Activated naive CD8-positive, alpha-beta T cell treated with anti-CD3 and anti-CD28 coated beads for 36 hours (primary cell): Measurements from ENCODE around the gene KRTAP9-1. TPM values are rescaled to one million over a fixed set of nuclear protein-coding genes. Genes with fewer than 3 reads are reported as not detected.
"Not testable (repeated sequence)": the region's sequence is repeated elsewhere in the genome, so short reads cannot be mapped to it uniquely, and the experiment has no call there.

Experiments used
- DNase-seq: peaks from one replicate; pipeline ENCODE4 v3.0.0; 2021
- H3K27ac Mint-ChIP-seq: one replicate; pipeline ENCODE4 v1.8.0; 2022; ENCODE audit warnings: mild to moderate bottlenecking, moderate library complexity, mixed read lengths
- H3K27me3 Mint-ChIP-seq: one replicate; pipeline ENCODE4 v1.8.0; 2022; ENCODE audit warnings: mild to moderate bottlenecking, mixed read lengths
- H3K36me3 Mint-ChIP-seq: one replicate; pipeline ENCODE4 v1.8.0; 2021; ENCODE audit warnings: mild to moderate bottlenecking, mixed read lengths
- H3K4me1 Mint-ChIP-seq: one replicate; pipeline ENCODE4 v1.8.0; 2021; ENCODE audit warnings: mixed read lengths
- H3K4me3 Mint-ChIP-seq: one replicate; pipeline ENCODE4 v1.8.0; 2022; ENCODE audit warnings: mild to moderate bottlenecking, moderate library complexity, mixed read lengths
- H3K9me3 Mint-ChIP-seq: one replicate; pipeline ENCODE4 v1.8.0; 2022; ENCODE audit warnings: mixed read lengths
- total RNA-seq, 2 experiments: library from RNA; stranded (reverse); gene quantifications; one replicate each; pipeline ENCODE4 v1.2.3, GENCODE V29; 2021

KRTAP9-1 gene
- total RNA-seq: not detected

- not testable (repeated sequence) for H3K9me3 Mint-ChIP-seq, DNase-seq, H3K36me3 Mint-ChIP-seq, H3K4me3 Mint-ChIP-seq, H3K4me1 Mint-ChIP-seq, H3K27ac Mint-ChIP-seq, H3K27me3 Mint-ChIP-seq
These were observed at the start of gene KRTAP9-1 for GRCh38 chr17:41189837-41190318. Gene KRTAP9-1 (plus strand): TSS chr17:41189887. CDS start chr17:41189887, 0 bp downstream.

GRCh38 chr17:41140360-41141131 is 49.1 kb upstream of the KRTAP9-1 start, which contains the start of gene KRTAP4-6:
Gene KRTAP4-6 (minus strand): TSS chr17:41140544. CDS start chr17:41140487, 57 bp downstream.
- H3K27ac Mint-ChIP-seq: no peak within 1 kb of the TSS

GRCh38 chr17:41141361-41141760 is 48.3 kb upstream of the KRTAP9-1 start:
- no peaks in the 10 kb centered on the region for H3K4me1 Mint-ChIP-seq
- no peak for DNase-seq
- peaks cover 7% of the 10 kb centered on the region for H3K36me3 Mint-ChIP-seq
- no peak overlapping the region for H3K4me3 Mint-ChIP-seq
- no peaks in the 10 kb centered on the region for H3K27me3 Mint-ChIP-seq
- no peak overlapping the region for H3K27ac Mint-ChIP-seq
- H3K9me3 Mint-ChIP-seq: peaks cover 32% of the 10 kb centered on the region

More at GRCh38 chr17:41140360-41141131, 49.1 kb upstream of the KRTAP9-1 start, which contains the start of gene KRTAP4-6:
- Mint-ChIP-seq H3K9me3 (peaks cover 33% of the 10 kb centered on the region), H3K36me3 (peaks cover 7% of the 10 kb centered on the region), H3K27me3 (no peaks in the 10 kb centered on the region), H3K4me3 (no peak within 1 kb of the TSS), H3K4me1 (no peaks in the 10 kb centered on the region)
- DNase-seq: no peak

DNA sequence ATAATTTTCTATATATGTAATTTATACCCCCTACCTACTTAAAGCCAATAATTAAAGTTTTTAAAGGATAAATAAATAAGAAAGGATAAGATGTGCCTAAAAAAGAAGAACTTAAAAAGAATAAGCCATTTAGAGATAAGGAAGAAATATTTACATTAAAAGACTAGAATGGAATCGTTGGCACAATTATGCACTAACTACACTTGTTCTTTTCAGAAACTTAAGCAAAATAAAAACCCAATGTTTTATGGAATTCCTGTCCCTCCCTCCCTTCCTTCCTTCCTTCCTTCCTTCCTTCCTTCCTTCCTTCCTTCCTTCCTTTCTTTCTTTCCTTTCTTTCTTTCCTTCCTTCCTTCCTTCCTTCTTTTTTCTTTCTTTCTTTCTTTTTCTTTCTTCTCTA is 44.8 kb upstream of the KRTAP9-1 start:
- H3K27ac Mint-ChIP-seq: no peak overlapping the region
- H3K27me3 Mint-ChIP-seq: no peaks in the 10 kb centered on the region
- peaks cover 23% of the 10 kb centered on the region for H3K9me3 Mint-ChIP-seq
- peaks cover 4% of the 10 kb centered on the region for H3K36me3 Mint-ChIP-seq
- H3K4me3 Mint-ChIP-seq: no peak overlapping the region
- no peak for DNase-seq
- H3K4me1 Mint-ChIP-seq: no peaks in the 10 kb centered on the region

DNA sequence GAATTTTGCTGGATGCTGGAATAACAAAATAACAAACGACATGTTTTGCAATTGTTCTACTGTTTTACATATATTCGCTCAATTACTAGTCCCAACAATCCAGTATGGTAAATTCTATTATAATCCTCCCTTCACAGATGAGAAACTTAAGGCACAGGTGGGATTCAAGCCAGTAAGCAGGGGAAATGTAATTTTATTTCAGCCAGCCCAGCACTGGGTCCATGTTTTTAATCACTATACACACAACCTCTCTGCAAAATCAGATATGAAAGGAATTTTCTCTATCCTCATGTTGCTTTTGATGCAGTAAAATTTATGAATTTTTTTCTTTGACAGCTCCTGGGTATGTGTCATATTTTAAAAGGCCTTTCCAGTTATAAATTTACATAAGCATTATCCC is 44.4 kb upstream of the KRTAP9-1 start:
- no peak overlapping the region for H3K4me3 Mint-ChIP-seq
- H3K36me3 Mint-ChIP-seq: peaks cover 4% of the 10 kb centered on the region
- peaks cover 23% of the 10 kb centered on the region for H3K9me3 Mint-ChIP-seq
- H3K27ac Mint-ChIP-seq: no peak overlapping the region
- DNase-seq: no peak
- H3K27me3 Mint-ChIP-seq: no peaks in the 10 kb centered on the region
- H3K4me1 Mint-ChIP-seq: no peaks in the 10 kb centered on the region

DNA sequence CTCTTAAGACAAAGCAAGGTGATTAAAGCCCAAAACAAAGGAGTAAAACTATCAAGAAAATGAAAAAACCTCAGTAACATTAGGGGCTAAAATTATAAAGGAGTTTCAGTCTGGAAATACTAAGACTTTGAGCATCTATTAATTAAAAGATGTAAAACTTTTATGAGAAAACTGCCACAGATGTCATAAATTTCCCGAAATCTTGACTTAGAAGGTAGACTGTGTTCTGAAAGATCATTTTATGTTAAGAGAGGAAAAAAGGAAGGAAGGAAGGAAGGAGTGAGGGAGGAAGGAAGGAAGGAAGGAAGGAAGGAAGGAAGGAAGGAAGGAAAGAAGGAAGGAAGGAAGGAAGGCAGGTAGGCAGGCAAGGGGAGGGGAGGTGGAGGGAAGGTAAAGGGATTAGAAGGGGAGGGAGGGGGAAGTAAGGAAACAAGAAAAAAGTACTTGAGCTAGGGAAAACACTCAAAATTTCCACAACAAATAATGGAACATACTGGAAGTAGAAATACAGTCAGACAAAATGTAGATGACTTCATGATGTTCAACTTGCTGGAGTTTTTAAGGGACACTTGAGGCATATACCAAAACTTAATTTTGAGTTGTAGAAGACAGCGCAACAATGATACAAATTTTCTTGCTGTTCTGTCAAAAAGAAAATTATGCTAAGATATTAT is 42.0 kb upstream of the KRTAP9-1 start:
- DNase-seq: no peak
- peaks cover 4% of the 10 kb centered on the region for H3K36me3 Mint-ChIP-seq
- no peaks in the 10 kb centered on the region for H3K4me1 Mint-ChIP-seq
- no peak overlapping the region for H3K4me3 Mint-ChIP-seq
- H3K27me3 Mint-ChIP-seq: no peaks in the 10 kb centered on the region
- no peak overlapping the region for H3K27ac Mint-ChIP-seq
- peaks cover 11% of the 10 kb centered on the region for H3K9me3 Mint-ChIP-seq

- not testable (repeated sequence) for H3K4me3 Mint-ChIP-seq, H3K36me3 Mint-ChIP-seq, H3K27ac Mint-ChIP-seq, H3K4me1 Mint-ChIP-seq, H3K9me3 Mint-ChIP-seq, DNase-seq, H3K27me3 Mint-ChIP-seq
These were observed 40.6 kb upstream of the KRTAP9-1 start for GRCh38 chr17:41148971-41149651.

- Mint-ChIP-seq H3K27me3 (no peaks in the 10 kb centered on the region), H3K4me3 (no peak within 1 kb of the TSS), H3K9me3 (peaks cover 1% of the 10 kb centered on the region), H3K4me1 (no peaks in the 10 kb centered on the region), H3K27ac (no peak within 1 kb of the TSS), H3K36me3 (no peaks in the 10 kb centered on the region)
- no peak for DNase-seq
These were observed 40.1 kb upstream of the KRTAP9-1 start, which contains the start of gene KRTAP4-5 for GRCh38 chr17:41149652-41149985. Gene KRTAP4-5 (minus strand): TSS chr17:41149825. CDS start chr17:41149767, 58 bp downstream.

GRCh38 chr17:41150026-41150425 is 39.7 kb upstream of the KRTAP9-1 start:
- Mint-ChIP-seq H3K27me3 (no peaks in the 10 kb centered on the region), H3K4me1 (no peaks in the 10 kb centered on the region), H3K27ac (no peak overlapping the region), H3K4me3 (no peak overlapping the region), H3K9me3 (peaks cover 1% of the 10 kb centered on the region), H3K36me3 (no peaks in the 10 kb centered on the region)
- DNase-seq: no peak

- Mint-ChIP-seq H3K36me3 (no peaks in the 10 kb centered on the region), H3K27me3 (no peaks in the 10 kb centered on the region), H3K4me3 (no peak overlapping the region), H3K27ac (no peak overlapping the region), H3K4me1 (no peaks in the 10 kb centered on the region), H3K9me3 (no peaks in the 10 kb centered on the region)
- no peak for DNase-seq
These were observed 38.2 kb upstream of the KRTAP9-1 start for GRCh38 chr17:41151525-41151924.

DNA sequence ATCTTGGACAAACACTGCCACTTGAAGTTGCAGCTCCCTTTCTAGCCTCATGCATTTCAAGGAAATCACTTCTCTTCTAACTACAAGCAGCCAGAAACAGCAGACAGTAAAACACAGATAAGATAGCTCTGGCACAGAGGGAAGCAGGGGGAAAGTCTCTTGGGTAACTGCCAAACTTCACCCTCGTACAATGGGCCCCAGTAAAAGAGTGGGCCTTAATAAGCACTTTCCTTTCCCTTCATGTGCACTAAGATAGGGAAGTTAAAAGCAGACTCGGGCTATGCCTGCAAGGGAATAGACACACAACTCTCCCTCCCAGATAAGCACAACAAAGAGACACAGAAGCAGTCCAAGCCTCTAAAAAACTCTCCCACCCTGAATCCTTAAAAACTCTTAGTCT is 35.8 kb upstream of the KRTAP9-1 start:
- H3K36me3 Mint-ChIP-seq: no peaks in the 10 kb centered on the region
- H3K9me3 Mint-ChIP-seq: no peaks in the 10 kb centered on the region
- H3K4me1 Mint-ChIP-seq: no peaks in the 10 kb centered on the region
- DNase-seq: no peak
- H3K27ac Mint-ChIP-seq: no peak overlapping the region
- H3K27me3 Mint-ChIP-seq: no peaks in the 10 kb centered on the region
- H3K4me3 Mint-ChIP-seq: no peak overlapping the region

GRCh38 chr17:41160190-41160589 is 29.5 kb upstream of the KRTAP9-1 start:
- H3K27me3 Mint-ChIP-seq, DNase-seq, H3K27ac Mint-ChIP-seq: not testable (repeated sequence)

GRCh38 chr17:41160648-41161047 is 29.0 kb upstream of the KRTAP9-1 start, which contains the start of gene KRTAP4-4:
Gene KRTAP4-4 (minus strand): TSS chr17:41160748. CDS start chr17:41160691, 57 bp downstream.
- H3K4me1 Mint-ChIP-seq: no peaks in the 10 kb centered on the region
- H3K27me3 Mint-ChIP-seq: no peaks in the 10 kb centered on the region
- no peak for DNase-seq
- no peak within 1 kb of the TSS for H3K4me3 Mint-ChIP-seq
- H3K9me3 Mint-ChIP-seq: no peaks in the 10 kb centered on the region
- H3K36me3 Mint-ChIP-seq: no peaks in the 10 kb centered on the region
- no peak within 1 kb of the TSS for H3K27ac Mint-ChIP-seq

More at GRCh38 chr17:41160190-41160589, 29.5 kb upstream of the KRTAP9-1 start:
- not testable (repeated sequence) for H3K4me3 Mint-ChIP-seq, H3K36me3 Mint-ChIP-seq, H3K4me1 Mint-ChIP-seq, H3K9me3 Mint-ChIP-seq

DNA sequence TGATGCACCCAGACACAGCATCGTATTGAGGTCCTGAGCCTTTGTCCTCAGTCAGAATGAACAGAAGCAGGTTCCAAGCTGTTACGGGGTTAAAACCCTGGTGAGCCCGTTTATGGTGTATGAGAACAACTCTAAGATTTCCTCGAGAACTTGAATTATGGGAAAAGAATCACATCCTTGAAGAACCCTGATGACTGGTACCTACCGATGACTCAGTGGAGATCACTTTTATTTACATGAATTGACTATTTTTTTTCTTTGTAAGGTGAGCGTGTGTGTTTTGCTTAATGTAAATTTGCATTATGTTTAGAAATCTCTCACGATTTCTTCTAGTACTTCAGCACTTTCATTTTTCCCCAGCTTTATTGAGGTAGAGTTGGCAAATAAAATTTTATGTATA is 25.9 kb upstream of the KRTAP9-1 start:
- no peaks in the 10 kb centered on the region for H3K27me3 Mint-ChIP-seq
- H3K4me3 Mint-ChIP-seq: no peak overlapping the region
- no peaks in the 10 kb centered on the region for H3K36me3 Mint-ChIP-seq
- no peaks in the 10 kb centered on the region for H3K4me1 Mint-ChIP-seq
- H3K9me3 Mint-ChIP-seq: no peaks in the 10 kb centered on the region
- no peak for DNase-seq
- no peak overlapping the region for H3K27ac Mint-ChIP-seq

GRCh38 chr17:41167561-41167960 is 22.1 kb upstream of the KRTAP9-1 start:
- no peaks in the 10 kb centered on the region for H3K27me3 Mint-ChIP-seq
- no peak for DNase-seq
- H3K36me3 Mint-ChIP-seq: no peaks in the 10 kb centered on the region
- H3K9me3 Mint-ChIP-seq: peaks cover 2% of the 10 kb centered on the region
- no peak overlapping the region for H3K4me3 Mint-ChIP-seq
- no peaks in the 10 kb centered on the region for H3K4me1 Mint-ChIP-seq
- no peak overlapping the region for H3K27ac Mint-ChIP-seq
